Activated T-helper 1 cell treated with anti-CD3 and anti-CD28 coated beads, Interleukin-2, amount 50 U/mL, for 16 hours (primary cell): ENCODE measurements around the gene NHSL1.
"Not testable (repeated sequence)": the region's sequence is repeated elsewhere in the genome, so short reads cannot be mapped to it uniquely, and the experiment has no call there.

Source experiments
- DNase-seq, 2 donors: peaks; one replicate each; pipeline ENCODE4 v3.0.0-alpha.2; 2020; ENCODE audit warnings: low read depth in 1 of 2, low spot score in 1 of 2

The NHSL1 gene

GRCh38 chr6:138429761-138430160 lies 69.5 kb downstream of the NHSL1 start:
- DNase-seq = no peak

GRCh38 chr6:138428944-138429598 lies 70.2 kb downstream of the NHSL1 start:
- DNase-seq = no peak

GRCh38 chr6:138427701-138428100 lies 71.6 kb downstream of the NHSL1 start:
- no peak for DNase-seq

DNA sequence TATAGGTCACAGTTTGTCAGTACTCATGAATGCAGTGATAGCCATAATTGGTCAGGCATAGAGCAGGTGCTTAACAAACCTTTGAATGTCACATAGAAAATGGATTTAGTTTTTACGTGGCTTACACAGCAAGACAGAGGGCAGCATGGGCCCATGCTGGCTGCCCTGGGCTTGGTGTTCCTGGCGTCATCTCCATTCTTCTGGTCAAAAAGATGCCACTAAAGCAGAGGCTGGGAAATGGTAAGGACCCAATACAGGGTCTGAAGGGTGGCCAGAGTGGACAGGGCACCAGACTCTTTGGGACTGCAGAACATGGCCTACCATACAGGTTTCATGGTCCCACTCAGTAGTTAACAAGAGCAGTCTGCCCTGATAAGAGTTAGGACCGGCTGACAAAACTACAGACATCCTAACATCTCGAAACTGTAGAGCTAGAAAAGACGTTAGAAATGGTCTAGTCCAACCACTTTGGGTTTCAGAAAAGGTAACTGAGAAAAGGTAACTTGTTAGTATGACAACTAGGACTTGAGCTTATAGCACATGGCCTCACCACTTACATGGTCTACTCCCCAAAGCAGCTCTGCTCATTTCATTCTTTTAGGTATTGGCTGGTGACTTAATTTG lies 72.7 kb downstream of the NHSL1 start:
- DNase-seq = no peak

DNA sequence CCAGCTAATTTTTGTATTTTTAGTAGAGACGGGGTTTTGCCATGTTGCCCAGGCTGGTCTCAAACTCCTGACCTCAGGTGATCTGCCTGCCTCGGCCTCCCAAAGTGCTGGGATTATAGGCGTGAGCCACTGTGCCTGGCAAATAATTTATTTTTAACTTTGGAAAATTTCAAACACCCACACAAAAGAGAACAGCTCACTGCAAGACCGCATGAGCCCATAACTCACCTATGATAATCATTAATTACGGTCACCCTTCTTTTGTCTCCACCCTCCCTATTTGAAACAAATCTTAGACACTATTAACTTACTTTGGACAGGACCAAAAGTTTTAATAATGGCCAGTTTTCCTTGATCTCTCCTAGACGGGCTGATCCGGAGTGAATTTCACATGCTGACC lies 74.0 kb downstream of the NHSL1 start:
- DNase-seq = not testable (repeated sequence)

GRCh38 chr6:138424004-138424904 lies 75.0 kb downstream of the NHSL1 start:
- DNase-seq = no peak

- no peak for DNase-seq
Observed at GRCh38 chr6:138422861-138423260, 76.4 kb downstream of the NHSL1 start.

GRCh38 chr6:138421608-138422007 lies 77.7 kb downstream of the NHSL1 start:
- no peak for DNase-seq

DNA sequence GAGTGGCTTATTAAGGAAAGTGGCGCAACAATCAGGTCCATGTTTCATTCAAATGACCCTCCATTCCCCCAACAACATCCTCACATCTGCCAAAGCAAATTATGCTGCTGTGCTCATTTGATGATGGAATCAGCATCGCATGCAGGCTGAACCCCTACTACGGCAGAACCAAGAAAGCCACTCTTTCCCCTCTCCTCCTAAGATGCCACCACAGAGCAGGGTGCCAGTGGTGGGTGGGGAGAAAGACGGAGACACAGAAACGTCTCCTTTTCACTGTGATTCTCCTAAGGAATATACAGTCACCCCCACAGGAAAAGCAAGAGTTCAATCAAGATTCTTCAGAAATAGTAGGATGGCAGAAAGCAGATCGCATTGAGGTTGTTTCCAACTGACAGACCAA lies 78.2 kb downstream of the NHSL1 start:
- DNase-seq = no peak

GRCh38 chr6:138420356-138420755 lies 78.9 kb downstream of the NHSL1 start:
- DNase-seq = no peak

GRCh38 chr6:138419766-138420165 lies 79.5 kb downstream of the NHSL1 start:
- no peak for DNase-seq

DNA sequence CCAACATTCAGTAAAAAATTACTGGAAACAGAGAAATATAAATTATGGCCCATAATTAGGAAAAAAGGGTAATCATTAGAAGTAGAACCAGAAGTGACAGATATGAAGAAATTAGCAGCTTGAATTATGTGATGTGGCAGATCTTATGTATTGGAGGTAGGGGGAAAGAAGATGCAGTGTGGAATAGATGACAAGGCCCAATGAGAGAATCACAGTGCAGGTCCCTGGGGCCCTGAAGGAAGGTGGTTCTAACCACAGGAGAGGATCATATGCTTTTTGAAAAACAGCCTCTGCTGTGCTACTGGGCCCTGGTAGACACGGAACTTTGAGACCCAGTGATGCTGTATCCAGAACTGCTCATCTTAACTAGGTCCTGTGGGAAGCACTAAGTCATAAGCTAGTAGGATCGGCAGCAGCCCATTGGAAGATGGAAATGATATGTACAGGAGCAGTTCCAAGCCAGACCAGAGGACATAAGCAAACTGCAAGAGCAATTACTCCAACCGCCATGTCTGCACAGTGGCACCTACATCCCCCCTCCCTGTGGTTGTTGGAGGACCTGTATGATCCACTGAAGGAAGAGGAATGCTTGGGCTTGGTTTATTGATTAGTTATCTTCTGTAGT lies 81.1 kb downstream of the NHSL1 start:
- no peak for DNase-seq

- DNase-seq = no peak
Observed at GRCh38 chr6:138417493-138418117, 81.7 kb downstream of the NHSL1 start.

GRCh38 chr6:138416206-138416605 lies 83.1 kb downstream of the NHSL1 start:
- DNase-seq = no peak

DNA sequence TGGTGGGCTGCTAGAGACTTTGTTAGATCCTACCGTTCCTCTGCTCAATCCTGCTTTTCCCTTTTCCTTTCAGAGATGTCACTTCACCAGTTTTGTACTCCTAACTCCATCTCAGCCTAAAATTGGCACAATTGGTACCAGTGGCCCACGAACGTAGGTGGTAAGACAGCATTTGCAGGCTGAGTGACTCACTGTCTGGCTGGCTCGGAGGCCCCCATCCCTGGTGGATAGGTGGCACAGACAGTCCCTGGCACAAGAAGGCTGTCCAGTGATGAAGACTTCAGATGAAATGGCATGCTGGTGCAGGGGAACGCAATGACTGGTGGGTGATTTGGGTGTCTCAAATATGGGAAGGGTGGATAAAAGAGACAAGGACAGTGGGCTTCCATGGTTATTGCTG lies 84.2 kb downstream of the NHSL1 start:
- no peak for DNase-seq

- DNase-seq = no peak
Observed at GRCh38 chr6:138410972-138411880, 88.1 kb downstream of the NHSL1 start.

DNA sequence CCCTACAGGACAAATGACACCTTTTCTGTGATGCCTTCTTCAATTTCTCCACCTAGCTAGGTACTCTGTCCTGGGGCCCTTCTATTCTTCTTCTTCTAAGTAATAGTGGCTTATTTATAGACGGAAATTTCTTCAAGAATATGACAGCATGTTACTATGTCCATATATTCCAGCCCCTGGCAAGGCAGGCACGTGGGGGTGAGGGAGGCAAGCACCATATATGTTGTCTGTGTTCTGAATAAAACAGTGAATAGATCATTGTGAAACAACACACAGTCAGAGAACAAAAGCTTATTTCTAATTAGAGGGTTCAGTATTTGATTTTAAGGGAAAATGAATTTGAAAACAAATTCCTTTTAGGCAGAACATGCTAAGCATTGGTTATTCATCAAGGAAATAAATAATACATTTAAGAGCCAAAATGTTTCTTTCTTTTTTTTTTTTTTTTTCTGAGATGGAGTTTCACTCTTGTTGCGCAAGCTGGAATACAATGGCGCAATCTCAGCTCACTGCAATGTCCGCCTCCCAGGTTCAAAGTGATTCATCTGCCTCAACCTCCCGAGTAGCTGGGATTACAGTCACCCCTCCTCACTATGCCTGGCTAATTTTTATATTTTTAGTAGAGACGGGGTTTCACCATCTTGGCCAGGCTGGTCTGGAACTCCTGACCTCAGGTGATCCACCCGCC lies 89.1 kb downstream of the NHSL1 start:
- DNase-seq = no peak

GRCh38 chr6:138406443-138406842 lies 92.9 kb downstream of the NHSL1 start:
- no peak for DNase-seq

- no peak for DNase-seq
Observed at GRCh38 chr6:138405816-138406413, 93.4 kb downstream of the NHSL1 start.
